22Rv1 (cell line): ENCODE results near the gene IRX5.

Experiments used
- CTCF ChIP-seq: fragments of 450-650 bp; IDR thresholded peaks from 2 replicates; pipeline ENCODE4 v1.5.1; 2017; ENCODE audit warnings: mild to moderate bottlenecking
- ZFX ChIP-seq: fragments of 450-650 bp; IDR thresholded peaks from 2 replicates; pipeline ENCODE4 v1.6.1; 2017; ENCODE audit warnings: antibody characterized with exemption, borderline replicate concordance

GRCh38 chr16:54882556-54882955, 48.1 kb upstream of the IRX5 start:
- TF ChIP-seq CTCF (no peak), ZFX (no peak)
